Stomach (tissue), 4 donors: ENCODE data around the gene FAT2.

ENCODE experiments used
- CTCF ChIP-seq, 7 experiments: fragments of 450-650 bp in 4 of 7; fragments of 200-600 bp in 3 of 7; sonication (generic) in 3 of 7; IDR thresholded peaks; one replicate each; pipeline ENCODE4 v1.5.1; 2016 to 2019; ENCODE audit warnings: antibody characterized with exemption in 7 of 7, control low read depth in 2 of 7, mild to moderate bottlenecking in 1 of 7
- POLR2A ChIP-seq, 4 donors: fragments of 450-650 bp; IDR thresholded peaks; one replicate each; pipeline ENCODE4 v1.6.1; 2016; ENCODE audit warnings: antibody characterized with exemption in 4 of 4, control low read depth in 2 of 4, mild to moderate bottlenecking in 1 of 4, moderate library complexity in 1 of 4
- POLR2AphosphoS5 ChIP-seq, 3 donors: sonication (generic); formaldehyde crosslinking; IDR thresholded peaks; one replicate each; pipeline ENCODE4 v1.6.1; 2016; ENCODE audit warnings: antibody characterized with exemption in 3 of 3

- TF ChIP-seq CTCF (IDR thresholded peaks at IDR 0.05) (no peak), POLR2A (IDR thresholded peaks at IDR 0.05) (no peak), POLR2AphosphoS5 (IDR thresholded peaks at IDR 0.05) (no peak)
Measured at GRCh38 chr5:151627650-151628049, 36.5 kb upstream of the FAT2 start.
